ENCODE data around the gene SHOX. TPM values are rescaled to one million over a fixed set of nuclear protein-coding genes. Genes with fewer than 3 reads are reported as not detected.

SHOX gene
- total RNA-seq: not detected in 2 replicates

GRCh38 chrX:630612-631496 lies at the start of gene SHOX:
Gene SHOX (plus strand): TSS chrX:630791. CDS start chrX:630898, 107 bp downstream.

Other genes with a start within 250 kb of the SHOX start
- 8.5 and 15.6 TPM in 2 replicates for gene PPP2R3B, start 243.9 kb upstream of the SHOX start, total RNA-seq

Measured in epithelial cell of alveolus of lung (primary cell).